NCI-H2171 treated with DMSO at 0.1 percent for 48 hours (cell line): ENCODE results near the gene ITPK1.
"Not testable (repeated sequence)": the region's sequence is repeated elsewhere in the genome, so short reads cannot be mapped to it uniquely, and the experiment has no call there.

ENCODE experiments used
- DNase-seq: peaks from one replicate; lab custom pipeline; 2025; lab: John Stamatoyannopoulos, UW

The ITPK1 gene

GRCh38 chr14:93115821-93116675 lies at the start of gene ITPK1:
TSS of gene ITPK1 (minus strand) at chr14:93115925. CDS start at chr14:93115163, 762 bp downstream.
- peak; percentile 53 for DNase-seq

GRCh38 chr14:93163564-93163963 lies 47.8 kb upstream of the ITPK1 start:
- no peak for DNase-seq

- no peak for DNase-seq
These were observed 45.8 kb upstream of the ITPK1 start for GRCh38 chr14:93161411-93161940.

GRCh38 chr14:93160353-93160801 lies 44.7 kb upstream of the ITPK1 start:
- peak; percentile 31 for DNase-seq

- not testable (repeated sequence) for DNase-seq
These were observed 44.1 kb upstream of the ITPK1 start for GRCh38 chr14:93159625-93160352.

- DNase-seq = not testable (repeated sequence)
These were observed 42.6 kb upstream of the ITPK1 start for GRCh38 chr14:93158349-93158748.

- no peak for DNase-seq
These were observed 41.1 kb upstream of the ITPK1 start for GRCh38 chr14:93156693-93157369.

- no peak for DNase-seq
These were observed 39.9 kb upstream of the ITPK1 start for GRCh38 chr14:93155667-93156066.

- DNase-seq = no peak
These were observed 37.4 kb upstream of the ITPK1 start for GRCh38 chr14:93153121-93153520.

- no peak for DNase-seq
These were observed 34.8 kb upstream of the ITPK1 start for GRCh38 chr14:93150227-93151208.

GRCh38 chr14:93148979-93149378 lies 33.3 kb upstream of the ITPK1 start:
- DNase-seq = no peak

GRCh38 chr14:93146119-93146518 lies 30.4 kb upstream of the ITPK1 start:
- no peak for DNase-seq

- no peak for DNase-seq
These were observed 27.3 kb upstream of the ITPK1 start for GRCh38 chr14:93142854-93143652.

GRCh38 chr14:93137864-93138263 lies 22.1 kb upstream of the ITPK1 start:
- peak; percentile 40 for DNase-seq

- not testable (repeated sequence) for DNase-seq
These were observed 20.8 kb upstream of the ITPK1 start for GRCh38 chr14:93136508-93136907.

- DNase-seq = no peak
These were observed 20.3 kb upstream of the ITPK1 start for GRCh38 chr14:93136009-93136408.

GRCh38 chr14:93135399-93135798 lies 19.7 kb upstream of the ITPK1 start:
- DNase-seq = no peak

- no peak for DNase-seq
These were observed 17.7 kb upstream of the ITPK1 start for GRCh38 chr14:93133464-93133863.

GRCh38 chr14:93132472-93133065 lies 16.8 kb upstream of the ITPK1 start:
- DNase-seq = peak; percentile 44
